Measurements from ENCODE around the gene PKD2L1. TPM values are rescaled to one million over a fixed set of nuclear protein-coding genes. Genes with fewer than 3 reads are reported as not detected.

PKD2L1 gene
- total RNA-seq, 2 donors from 2014 or later, result not detected

DNA sequence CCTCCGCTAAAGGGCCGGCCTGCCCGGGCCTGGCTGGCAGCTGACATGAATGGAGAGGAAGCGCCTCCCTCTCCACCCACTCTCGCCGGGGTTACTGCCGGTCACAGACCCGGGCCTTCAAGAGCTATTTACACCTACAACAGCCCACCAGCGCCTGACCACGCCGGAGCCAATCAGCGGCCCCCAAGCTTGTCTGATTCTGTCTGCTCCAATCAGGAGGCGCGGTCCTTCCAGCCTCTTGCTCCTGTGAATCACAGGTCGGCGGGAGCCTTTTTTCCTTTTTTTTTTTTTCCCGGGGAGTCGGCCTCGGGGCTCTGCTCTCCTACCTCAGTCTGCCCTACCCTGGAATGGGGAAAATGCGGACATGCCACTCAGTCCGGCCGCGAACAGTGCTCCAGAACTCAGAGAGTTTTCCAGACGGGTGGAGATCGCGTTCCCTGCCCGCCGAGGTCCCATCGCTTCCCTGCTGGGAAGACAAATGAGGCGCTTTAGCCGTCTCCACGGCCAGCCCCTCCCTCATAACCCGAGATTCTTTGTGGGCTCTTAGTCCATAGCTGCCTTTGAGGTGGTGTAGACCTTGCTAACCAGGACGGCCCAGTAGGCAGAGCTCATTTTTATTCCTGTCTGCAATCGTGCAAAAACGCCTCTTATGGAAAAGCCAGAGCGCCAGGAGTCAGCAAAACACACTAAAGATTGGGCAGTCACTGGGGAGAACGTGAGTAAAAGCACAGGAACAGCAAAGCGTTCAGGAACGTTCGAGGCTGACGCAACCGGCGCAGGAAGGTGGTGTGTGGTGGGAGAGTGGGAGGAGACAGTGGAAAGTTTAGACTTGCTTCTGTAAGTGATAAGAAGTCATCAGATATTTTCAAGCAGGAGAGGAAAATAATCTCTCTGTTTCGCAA, 43.5 kb upstream of the PKD2L1 start:
- Histone ChIP-seq H3K4me3 (peak overlapping the region; percentile 20 to 34), H3K4me1 (peaks cover 49% of the 10 kb centered on the region), H3K9me3 (no peaks in the 10 kb centered on the region), H3K27me3 (no peaks in the 10 kb centered on the region), H3K27ac (peak overlapping the region; percentile 95 to 98 (median 96)), H3K36me3 (replicated peaks in 1 of 2; ENCODE audit: insufficient read depth in 1 of 2, low read depth in 2 of 2) (no peaks in the 10 kb centered on the region)
- peak; percentile 94 for ATAC-seq
- DNase-seq, result peak; percentile 94 to 99 (median 98)
- TF ChIP-seq POLR2A (IDR thresholded peaks at IDR 0.05), result peak in 2 of 3 donors; percentile 76 to 79
- TF ChIP-seq, protein P1, sequence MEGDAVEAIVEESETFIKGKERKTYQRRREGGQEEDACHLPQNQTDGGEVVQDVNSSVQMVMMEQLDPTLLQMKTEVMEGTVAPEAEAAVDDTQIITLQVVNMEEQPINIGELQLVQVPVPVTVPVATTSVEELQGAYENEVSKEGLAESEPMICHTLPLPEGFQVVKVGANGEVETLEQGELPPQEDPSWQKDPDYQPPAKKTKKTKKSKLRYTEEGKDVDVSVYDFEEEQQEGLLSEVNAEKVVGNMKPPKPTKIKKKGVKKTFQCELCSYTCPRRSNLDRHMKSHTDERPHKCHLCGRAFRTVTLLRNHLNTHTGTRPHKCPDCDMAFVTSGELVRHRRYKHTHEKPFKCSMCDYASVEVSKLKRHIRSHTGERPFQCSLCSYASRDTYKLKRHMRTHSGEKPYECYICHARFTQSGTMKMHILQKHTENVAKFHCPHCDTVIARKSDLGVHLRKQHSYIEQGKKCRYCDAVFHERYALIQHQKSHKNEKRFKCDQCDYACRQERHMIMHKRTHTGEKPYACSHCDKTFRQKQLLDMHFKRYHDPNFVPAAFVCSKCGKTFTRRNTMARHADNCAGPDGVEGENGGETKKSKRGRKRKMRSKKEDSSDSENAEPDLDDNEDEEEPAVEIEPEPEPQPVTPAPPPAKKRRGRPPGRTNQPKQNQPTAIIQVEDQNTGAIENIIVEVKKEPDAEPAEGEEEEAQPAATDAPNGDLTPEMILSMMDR (IDR thresholded peaks at IDR 0.05), result no peak
- WGBS, 2 donors, result 0 to 1% methylated on average over 30 to 45 of the region's 45 CpGs
- intact Hi-C loops (cut with DNase I), result no loop called here

DNA sequence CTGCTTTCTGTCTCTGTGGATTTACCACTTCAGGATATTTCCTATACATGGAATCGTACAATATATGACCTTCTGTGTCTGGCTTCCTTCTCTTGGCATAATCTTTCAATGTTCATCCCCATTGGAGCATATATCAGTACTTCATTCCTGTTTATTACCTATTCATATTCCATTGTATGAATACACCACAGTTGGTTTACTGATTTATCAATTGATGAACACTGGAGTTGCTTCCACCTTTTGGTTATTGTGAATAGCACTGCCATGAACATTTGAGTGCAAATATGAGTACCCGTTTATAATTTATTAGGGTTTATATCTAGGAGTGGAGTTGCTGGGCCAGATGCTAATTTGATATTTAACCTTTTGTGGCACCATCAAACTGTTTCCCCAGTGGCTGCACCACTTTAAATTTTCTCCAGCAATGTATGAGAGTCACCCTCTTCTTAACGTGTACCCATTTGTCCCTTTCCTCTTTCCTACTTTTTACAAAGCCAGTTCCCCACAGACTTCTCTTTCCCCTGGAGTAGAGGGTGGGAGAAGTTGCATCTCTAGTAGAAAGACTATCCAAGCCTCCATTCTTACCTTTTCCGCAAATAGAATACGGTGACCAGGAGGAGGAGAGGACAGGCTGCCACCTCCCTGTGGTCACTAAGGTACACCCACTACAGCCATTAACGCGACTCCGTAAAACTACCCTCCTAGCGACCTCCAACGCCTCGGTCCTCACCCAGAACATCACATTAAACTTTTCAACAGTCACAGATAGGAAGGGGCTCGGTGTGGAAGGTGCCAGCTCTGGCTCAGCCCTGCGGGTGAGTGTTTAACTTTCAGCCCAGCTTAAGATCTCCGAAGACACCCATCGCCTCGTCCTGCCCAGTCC, 42.6 kb upstream of the PKD2L1 start:
- H3K4me1 ChIP-seq, result peaks cover 49% of the 10 kb centered on the region
- TF ChIP-seq POLR2A (IDR thresholded peaks at IDR 0.05), result peak in 1 of 3 donors; percentile 24
- TF ChIP-seq, protein P1 (IDR thresholded peaks at IDR 0.05), result peak in 1 of 7 experiments; percentile 2
- H3K4me3 ChIP-seq, result no peak overlapping the region
- DNase-seq (no peak), ATAC-seq (no peak)
- 23 to 27% methylated on average over 14 to 16 of the region's 16 CpGs for WGBS, 2 donors
- H3K36me3 ChIP-seq (replicated peaks in 1 of 2; ENCODE audit: insufficient read depth in 1 of 2, low read depth in 2 of 2), result no peaks in the 10 kb centered on the region
- no peaks in the 10 kb centered on the region for H3K27me3 ChIP-seq
- intact Hi-C loops (cut with DNase I), result no loop called here
- H3K27ac ChIP-seq, result peak overlapping the region; percentile 95 to 98 (median 96)
- no peaks in the 10 kb centered on the region for H3K9me3 ChIP-seq

DNA sequence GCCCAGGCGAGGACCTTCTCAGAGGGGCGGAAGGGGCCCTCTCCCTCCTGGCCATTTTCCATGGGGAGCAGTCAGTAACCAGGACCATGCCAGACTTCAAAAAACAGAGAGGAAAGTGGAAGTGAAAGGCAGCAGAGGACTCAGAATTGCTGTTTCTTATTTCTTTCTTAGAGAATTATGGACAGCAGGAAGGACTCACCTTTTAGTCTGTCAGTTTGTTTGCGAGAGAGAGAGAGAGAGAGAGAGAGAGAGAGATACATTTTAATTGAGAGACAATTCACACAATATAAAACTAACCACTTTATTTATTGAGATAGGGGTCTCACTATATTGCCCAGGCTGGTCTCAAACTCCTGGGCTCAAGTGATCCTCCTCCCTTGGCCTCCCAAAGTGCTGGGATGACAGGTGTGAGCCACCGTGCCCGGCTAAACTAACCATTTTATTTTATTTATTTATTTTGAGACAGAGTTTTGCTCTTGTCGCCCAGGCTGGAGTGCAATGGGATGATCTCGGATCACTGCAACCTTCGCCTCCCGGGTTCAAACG, 41.5 kb upstream of the PKD2L1 start:
- Histone ChIP-seq H3K36me3 (replicated peaks in 1 of 2; ENCODE audit: insufficient read depth in 1 of 2, low read depth in 2 of 2) (no peaks in the 10 kb centered on the region), H3K27me3 (no peaks in the 10 kb centered on the region), H3K4me1 (peaks cover 49% of the 10 kb centered on the region), H3K27ac (peak overlapping the region; percentile 76 to 96 (median 80)), H3K9me3 (no peaks in the 10 kb centered on the region), H3K4me3 (no peak overlapping the region)
- no peak for TF ChIP-seq POLR2A (IDR thresholded peaks at IDR 0.05)
- TF ChIP-seq, protein P1 (IDR thresholded peaks at IDR 0.05), result no peak
- WGBS, 2 donors, result 71 to 74% methylated on average over 10 of the region's 10 CpGs
- DNase-seq, result no peak
- ATAC-seq, result no peak
- intact Hi-C loops (cut with DNase I), result no loop called here

DNA sequence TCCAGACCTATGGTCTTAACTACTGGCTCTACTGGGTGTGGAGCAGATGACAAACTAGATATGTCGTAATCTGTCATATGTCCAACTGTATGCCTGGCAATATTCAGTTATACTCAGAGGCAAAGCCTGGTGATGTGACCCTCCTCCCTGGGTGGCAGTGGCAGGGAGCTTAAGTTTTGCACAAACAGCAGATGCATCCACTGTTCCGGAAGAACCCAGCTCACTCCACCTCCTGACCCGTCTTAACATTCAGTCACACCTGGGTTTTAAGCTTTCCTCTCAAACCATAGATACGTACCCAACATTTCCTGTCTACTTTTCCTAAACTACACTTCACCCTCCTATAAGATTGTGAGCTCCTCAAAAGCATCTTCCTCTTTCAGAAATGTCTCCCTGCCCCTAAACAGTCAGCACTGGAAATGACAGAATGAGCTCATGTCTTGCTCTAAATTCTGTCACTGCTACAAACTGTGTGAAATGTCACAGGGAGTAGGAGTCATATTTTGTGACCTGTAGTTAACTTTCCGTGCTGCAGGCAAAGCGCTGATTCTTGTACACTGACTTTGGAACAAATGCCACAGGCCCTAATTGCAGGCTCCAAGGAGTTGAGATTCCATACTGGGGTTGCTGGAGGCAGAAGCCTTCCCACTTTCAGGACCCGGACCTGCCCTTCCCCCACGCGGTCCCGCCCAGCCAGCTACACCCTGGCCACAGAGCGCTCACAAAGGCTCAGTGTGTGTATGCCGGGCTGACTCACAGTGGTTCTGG, 40.9 kb upstream of the PKD2L1 start:
- H3K27me3 ChIP-seq, result no peaks in the 10 kb centered on the region
- intact Hi-C loops (cut with DNase I), result no loop called here
- H3K4me1 ChIP-seq, result peaks cover 50% of the 10 kb centered on the region
- peak in 2 of 3 donors; percentile 30 to 40 for TF ChIP-seq POLR2A (IDR thresholded peaks at IDR 0.05)
- TF ChIP-seq, protein P1 (IDR thresholded peaks at IDR 0.05), result no peak
- H3K9me3 ChIP-seq, result no peaks in the 10 kb centered on the region
- peak overlapping the region; percentile 76 to 96 (median 80) for H3K27ac ChIP-seq
- peak; percentile 15 for ATAC-seq
- H3K4me3 ChIP-seq, result no peak overlapping the region
- peak; percentile 59 to 78 (median 75) for DNase-seq
- 15 to 22% methylated on average over 8 to 12 of the region's 12 CpGs for WGBS, 2 donors
- no peaks in the 10 kb centered on the region for H3K36me3 ChIP-seq (replicated peaks in 1 of 2; ENCODE audit: insufficient read depth in 1 of 2, low read depth in 2 of 2)
